HG03521 (cell line): ENCODE measurements around the gene OR4F3.
"Not testable (repeated sequence)": the region's sequence is repeated elsewhere in the genome, so short reads cannot be mapped to it uniquely, and the experiment has no call there.

Experiments
- ATAC-seq: cut with Tn5 transposase; IDR thresholded peaks from one replicate; pipeline ENCODE4 v1.9.1; 2021; ENCODE audit warnings: mild to moderate bottlenecking, moderate library complexity; ENCODE audit not compliant: unreplicated experiment

Gene OR4F3

GRCh38 chr5:181366968-181367367, at the start of gene OR4F3:
TSS of gene OR4F3 (plus strand) at chr5:181367268.
- ATAC-seq: not testable (repeated sequence)
